GM20431 (cell line): ENCODE measurements around the gene MRPL32.
"Not testable (repeated sequence)": the region's sequence is repeated elsewhere in the genome, so short reads cannot be mapped to it uniquely, and the experiment has no call there.

Experiments used
- in situ Hi-C: fragments of 300-500 bp; cut with MseI, MboI; formaldehyde crosslinking; loops from one replicate; pipeline ENCODE4 v1.15.0; 2020; ENCODE audit warnings: low sequenced_read_pairs; ENCODE audit not compliant: unreplicated experiment

Gene MRPL32

GRCh38 chr7:42931834-42932651 lies at the start of gene MRPL32, which contains the start of gene PSMA2:
Gene MRPL32, plus strand, starts transcription at chr7:42932376. Its CDS starts 11 bp downstream, at chr7:42932387.
Gene PSMA2, minus strand, starts transcription at chr7:42932174. Its CDS starts 16 bp downstream, at chr7:42932158.
- in situ Hi-C loops: loop anchor here (25.0 kb wide), 1 partner anchor 905 kb away; no protein-coding TSS in a partner anchor

GRCh38 chr7:42883950-42884349 lies 48.2 kb upstream of the MRPL32 start:
- in situ Hi-C loops: no loop called here

DNA sequence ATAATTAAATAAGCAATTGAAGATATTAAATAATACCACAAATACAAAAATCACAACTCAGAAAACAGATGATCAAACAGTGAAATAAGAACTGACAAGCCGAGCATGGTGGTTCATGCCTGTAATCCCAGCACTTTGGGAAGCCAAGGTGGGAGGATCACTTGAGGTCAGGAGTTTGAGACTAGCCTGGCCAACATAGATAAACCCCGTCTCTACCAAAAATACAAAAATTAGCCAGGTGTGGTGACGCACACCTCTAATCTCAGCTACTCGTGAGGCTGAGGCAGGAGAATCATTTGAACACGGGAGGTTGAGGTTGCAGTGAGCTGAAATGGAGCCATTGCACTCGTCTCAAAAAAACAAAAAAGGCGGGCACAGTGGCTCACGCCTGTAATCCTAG lies 47.0 kb upstream of the MRPL32 start:
- in situ Hi-C loops: not testable (repeated sequence)

DNA sequence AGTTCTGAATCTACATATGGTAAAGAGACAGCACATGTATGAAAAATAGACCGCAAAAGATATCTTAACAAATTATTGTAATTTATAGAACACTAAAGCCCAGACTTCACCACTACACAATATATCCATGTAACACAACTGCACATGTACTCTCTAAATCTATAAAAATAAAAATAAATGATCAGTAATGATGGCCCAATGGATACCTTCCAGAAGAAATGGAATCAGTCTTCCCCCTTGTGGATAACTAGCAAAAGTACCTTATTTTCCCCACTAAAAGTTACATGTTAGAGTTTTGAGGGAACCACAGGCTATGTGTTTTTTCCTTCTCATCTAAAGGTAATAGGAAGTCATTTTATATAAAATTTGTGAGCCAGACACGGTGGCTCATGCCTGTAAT lies 46.0 kb upstream of the MRPL32 start:
- in situ Hi-C loops: no loop called here

DNA sequence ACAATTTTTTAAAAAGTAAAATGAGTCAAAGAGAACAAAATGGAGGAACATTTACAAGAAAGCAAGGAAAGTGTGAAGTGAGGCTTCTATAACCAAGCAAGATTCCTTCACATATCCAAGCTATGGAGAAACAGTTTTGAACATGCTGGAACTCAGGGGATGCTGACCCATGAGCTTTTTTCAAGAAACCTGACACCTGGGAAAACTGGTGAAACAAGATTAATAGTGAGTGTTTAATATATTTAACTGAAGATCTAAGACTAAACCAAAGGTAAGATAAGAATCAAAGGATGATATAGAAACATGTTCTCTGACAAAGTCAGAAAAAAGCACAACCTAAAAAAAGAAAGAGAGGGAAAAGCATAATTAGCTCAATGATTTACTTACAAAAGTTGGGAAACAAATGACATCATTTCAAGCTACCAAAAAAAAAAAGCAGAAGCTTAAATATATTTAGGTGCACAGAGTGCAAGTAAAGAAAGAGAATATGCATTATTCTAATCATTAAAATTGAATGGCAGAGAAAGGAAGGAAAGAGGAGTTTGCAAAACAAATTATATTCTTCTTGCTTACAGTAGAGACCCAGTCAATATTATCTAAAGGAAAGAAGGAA lies 45.2 kb upstream of the MRPL32 start:
- in situ Hi-C loops: no loop called here

- in situ Hi-C loops: no loop called here
Observed at GRCh38 chr7:42893346-42894240, 38.6 kb upstream of the MRPL32 start.

- in situ Hi-C loops: no loop called here
Observed at GRCh38 chr7:42900842-42901241, 31.3 kb upstream of the MRPL32 start.

DNA sequence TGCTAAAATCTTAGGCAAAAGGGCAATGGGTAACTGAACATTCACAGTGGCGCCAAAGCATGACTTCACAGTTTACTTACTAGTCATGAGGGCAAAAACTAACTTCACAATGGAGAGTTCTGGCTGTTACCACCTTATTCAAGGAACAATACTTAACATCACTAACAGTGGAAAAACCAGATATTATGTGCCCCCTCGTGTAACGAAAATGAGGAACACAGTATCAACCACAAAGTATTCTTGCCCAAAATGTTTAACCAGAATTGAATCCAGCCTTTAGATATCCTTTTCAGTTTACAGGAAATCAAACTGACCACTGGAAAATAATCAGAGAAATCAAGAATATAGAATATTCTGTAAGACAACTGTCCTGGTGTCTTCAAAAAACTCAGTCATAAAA lies 29.8 kb upstream of the MRPL32 start:
- in situ Hi-C loops: no loop called here

DNA sequence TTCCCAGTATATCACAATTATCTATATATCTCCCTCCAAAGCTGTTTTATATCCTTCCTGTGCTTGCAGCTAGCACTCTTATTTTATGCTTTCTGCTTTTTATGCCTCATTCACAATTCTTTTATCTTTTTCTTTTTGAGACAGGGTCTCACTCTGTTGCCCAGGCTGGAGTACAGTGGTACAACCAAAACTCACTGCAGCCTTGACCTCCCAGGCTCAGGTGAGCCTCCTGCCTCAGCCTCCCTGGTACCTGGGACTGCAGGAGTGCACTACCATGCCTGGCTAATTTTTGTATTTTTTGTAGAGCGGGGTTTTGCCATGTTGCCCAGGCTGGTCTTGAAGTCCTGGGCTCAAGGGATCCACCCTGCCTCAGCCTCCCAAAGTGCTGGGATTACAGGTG lies 26.0 kb upstream of the MRPL32 start:
- in situ Hi-C loops: no loop called here

- in situ Hi-C loops: no loop called here
Observed at GRCh38 chr7:42907316-42907715, 24.9 kb upstream of the MRPL32 start.

DNA sequence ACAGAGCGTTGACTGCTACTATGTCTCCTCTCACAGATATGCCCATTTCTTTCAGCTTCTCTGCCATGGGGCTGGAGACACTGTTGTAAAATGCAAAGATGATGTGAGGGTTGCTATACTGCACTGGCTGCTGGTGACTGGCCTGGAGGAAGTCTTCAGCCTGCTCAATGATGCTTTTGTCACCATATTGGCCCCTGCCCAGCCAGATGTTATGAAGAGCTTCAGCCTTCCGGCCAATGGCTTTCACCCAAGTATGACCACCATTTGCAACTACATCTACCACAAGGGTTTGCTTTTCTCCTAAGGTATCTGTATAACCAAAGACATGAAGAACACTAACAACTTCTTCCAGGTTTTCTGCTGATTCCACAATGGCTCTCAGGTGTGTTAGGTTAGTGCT lies 21.9 kb upstream of the MRPL32 start:
- in situ Hi-C loops: no loop called here

- in situ Hi-C loops: no loop called here
Observed at GRCh38 chr7:42911454-42912447, 20.4 kb upstream of the MRPL32 start, which contains the start of gene C7orf25. Gene C7orf25, minus strand, starts transcription at chr7:42912070. Its CDS starts 1,170 bp downstream, at chr7:42910900.

GRCh38 chr7:42913591-42913990 lies 18.6 kb upstream of the MRPL32 start:
- in situ Hi-C loops: no loop called here

- in situ Hi-C loops: no loop called here
Observed at GRCh38 chr7:42914009-42914408, 18.2 kb upstream of the MRPL32 start.

GRCh38 chr7:42914421-42915045 lies 17.6 kb upstream of the MRPL32 start:
- in situ Hi-C loops: no loop called here

DNA sequence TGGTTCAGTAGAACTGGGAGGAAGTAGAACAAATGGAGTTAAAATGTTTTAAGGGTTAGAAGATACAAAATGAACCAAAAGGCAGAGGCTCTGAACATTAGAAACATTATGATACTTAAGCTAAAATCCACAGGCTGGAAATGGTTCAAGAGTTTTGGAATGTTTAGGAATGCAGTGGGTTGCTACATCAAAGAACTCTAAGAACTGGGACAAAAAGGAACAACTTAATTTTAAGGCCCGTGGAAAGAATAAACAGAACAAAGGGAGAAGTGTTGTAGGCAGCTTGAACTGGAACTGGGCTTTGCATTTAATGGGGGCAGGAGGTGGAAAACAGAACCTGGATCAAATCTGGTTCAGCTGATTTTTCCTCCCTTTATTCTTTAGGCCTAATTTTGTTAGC lies 16.8 kb upstream of the MRPL32 start:
- in situ Hi-C loops: no loop called here

GRCh38 chr7:42922017-42922753 lies 10.0 kb upstream of the MRPL32 start:
- in situ Hi-C loops: no loop called here

DNA sequence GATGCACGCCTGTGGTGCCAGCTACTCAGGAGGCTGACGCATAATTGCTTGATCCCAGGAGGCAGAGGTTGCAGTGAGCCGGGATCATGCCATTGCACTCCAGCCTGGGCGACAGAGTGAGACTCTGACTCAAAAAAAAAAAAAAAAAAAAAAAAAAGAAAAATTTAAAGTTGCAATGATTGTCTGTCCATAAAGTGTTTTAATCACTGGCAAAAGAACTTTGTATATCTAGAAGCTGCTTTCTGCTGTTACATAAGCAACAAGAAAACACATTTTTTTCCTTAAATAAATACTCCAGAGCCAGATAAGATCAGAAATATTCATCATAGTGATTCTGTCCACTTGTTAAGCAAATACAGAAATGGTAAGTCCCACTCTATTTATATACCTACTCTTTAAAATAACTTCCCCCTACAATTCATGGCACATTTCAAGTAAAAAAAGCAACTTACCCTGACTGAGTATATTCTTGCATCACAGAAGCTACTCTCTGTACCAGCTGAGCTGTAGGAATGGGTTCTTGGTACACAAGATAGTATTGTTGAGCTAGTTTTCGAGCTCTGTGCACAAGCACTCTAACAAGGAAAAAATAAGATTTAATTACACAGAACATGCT lies 7.8 kb upstream of the MRPL32 start:
- in situ Hi-C loops: no loop called here
